Left hindlimb (tissue), 1 donor: ENCODE results near the gene XPA.
A peak's percentile ranks its signal among the peaks of the same experiment; 100 is the strongest.

Experiments
- DNase-seq: peaks from one replicate; pipeline ENCODE4 v3.0.0-alpha.2; 2018

XPA gene

GRCh38 chr9:97647996-97648395 lies 49.1 kb downstream of the XPA start:
- DNase-seq: no peak

DNA sequence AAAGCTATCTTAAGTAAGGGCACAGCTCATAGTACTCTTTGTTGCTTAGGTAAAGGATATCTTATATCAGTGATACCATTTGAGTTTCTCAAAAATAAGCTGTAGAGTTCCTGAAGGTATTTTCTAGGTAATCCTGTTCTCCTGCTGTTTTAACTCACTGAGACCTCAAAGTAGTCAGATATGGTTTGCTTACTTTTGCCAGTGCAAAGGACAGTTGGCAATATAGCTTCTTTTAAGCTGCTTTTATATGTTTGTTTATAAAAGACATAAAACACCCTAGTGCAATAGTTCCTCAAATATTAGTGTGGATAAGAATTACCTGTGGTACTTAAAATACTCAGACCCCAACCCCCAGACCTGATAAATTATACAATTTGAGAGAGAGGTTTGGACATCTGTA lies 51.4 kb downstream of the XPA start:
- no peak for DNase-seq

GRCh38 chr9:97640325-97640724 lies 56.8 kb downstream of the XPA start:
- DNase-seq: no peak

DNA sequence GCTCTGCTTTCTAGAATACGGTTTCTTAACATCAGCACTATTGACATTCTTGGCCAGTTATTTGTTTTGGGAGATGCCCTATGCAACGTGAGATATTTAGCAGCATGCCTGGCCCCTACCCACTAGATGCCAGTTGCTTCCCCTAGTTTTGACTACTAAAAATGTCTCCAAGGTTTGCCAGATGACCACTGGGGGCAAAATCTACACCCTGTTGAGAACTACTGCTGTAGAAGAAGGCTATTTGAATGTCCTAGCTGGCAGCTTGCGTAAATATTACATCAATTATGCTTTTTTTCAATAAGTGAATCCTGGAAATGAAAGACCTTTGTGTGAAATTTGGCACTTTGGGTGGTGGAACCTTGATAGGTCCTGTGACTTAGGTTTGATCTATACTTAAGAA lies 58.5 kb downstream of the XPA start:
- no peak for DNase-seq

DNA sequence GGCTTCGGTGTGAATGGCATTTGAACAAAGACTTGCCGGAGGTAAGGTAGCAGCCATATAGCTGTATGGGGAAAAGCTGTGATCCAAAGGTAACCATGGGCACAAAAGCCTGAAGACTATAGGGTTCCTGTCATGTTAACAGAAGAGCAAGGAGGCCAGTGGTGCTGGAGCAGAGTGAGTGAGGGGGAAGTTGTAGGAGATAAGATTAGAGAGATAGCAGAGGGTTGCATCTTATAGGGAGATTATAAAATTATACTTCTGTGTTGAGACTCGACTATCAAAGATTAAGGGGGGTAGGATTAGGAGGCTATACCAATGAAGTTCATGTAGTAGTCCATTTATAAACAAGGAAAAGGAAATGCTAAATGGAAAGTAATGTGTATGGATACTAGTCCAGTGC lies 60.2 kb downstream of the XPA start:
- no peak for DNase-seq

DNA sequence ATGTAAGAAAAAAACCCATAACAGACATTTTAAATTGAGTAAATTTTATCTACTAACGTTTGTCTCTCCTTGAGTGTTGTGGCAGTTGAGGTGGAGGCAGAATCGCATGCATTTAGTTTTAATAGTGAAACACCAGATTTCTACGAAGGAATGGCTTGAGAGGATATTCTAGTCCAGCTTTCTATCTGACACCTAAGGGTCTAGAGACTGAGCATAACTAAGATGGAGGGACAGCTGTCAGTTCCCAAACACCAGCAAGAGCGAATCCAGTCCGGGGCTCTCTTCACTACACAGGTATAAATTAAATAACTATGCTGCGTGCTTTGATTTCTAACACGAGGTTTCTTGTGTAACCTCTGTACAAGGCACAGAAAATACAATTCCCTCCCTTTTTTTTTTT lies 62.1 kb downstream of the XPA start:
- DNase-seq: no peak

DNA sequence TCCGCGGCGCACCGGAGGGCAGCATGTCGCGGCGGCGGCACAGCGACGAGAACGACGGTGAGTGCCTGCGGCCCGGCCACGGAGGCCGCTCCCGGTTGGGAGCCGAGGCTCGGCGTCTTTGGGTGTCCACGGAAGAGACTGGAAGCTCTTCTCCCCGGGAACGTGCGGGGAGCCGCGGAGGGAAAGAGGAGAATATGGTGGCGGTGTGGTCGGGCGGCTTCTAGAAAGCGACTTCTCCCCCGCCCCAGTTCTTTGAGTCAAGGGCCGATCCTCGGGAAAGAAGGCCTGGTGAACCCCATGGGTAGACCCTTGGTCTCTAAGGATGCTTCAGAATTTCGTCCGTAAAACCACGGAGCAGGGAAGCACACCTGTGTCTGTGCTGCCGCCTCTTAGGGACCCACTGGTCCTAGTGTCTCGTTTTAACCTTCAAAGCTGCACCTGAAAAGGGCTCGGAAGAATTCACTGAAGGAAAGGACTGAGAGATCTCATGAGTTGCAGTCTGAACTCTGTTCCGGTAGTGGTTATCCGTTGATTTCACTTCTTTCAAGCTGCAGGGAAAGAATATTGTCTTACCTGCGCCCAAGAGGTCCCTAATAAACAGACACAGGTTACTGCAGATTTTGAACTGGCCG lies 63.2 kb downstream of the XPA start:
- DNase-seq: no peak

DNA sequence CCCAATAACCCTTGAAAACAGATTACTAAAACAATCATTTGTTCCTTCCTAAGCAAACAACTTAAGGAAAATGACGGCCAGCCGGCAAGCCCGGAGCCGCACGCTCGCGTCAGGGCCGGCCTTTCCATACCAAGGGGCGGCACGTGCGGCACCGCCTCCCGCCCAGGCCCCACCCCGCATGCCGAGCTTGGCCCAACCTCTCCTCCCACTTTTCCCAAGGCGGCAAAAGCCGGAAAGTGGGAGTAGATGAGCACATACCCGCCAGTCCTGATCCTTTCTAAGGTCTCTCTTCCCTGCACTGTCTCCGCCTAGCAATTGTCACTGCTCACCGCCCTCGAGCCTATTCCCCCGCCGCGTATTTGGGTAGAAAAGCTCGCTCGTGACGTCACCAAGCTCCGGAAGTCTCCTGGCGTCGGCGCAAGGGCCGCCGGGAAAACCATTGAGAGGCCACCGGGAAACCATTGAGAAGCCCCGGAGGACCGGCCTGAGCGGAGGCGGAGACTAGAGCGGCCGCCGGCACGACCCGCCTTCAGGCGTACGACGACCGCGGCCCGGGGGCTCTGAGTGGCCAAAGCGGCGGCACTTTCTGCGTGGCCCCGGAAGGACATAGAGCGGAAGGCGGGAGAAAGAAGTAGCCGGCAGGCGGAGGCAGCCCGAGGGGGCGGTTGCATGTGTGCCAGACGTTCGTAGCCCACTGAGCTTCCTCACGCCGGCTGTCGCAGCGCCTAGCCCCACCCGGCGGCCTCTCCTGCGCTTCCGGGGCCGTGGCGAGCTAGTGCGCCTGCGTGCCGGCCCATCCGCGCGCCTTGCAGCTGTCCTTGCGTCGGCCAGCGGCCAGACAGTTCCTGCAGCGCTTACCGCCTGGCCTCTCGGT lies 63.9 kb downstream of the XPA start, which contains the start of the genes NCBP1 and TSTD2:
NCBP1 (plus strand) TSS at position 837 of the 874 bp plus-strand sequence. CDS start 61 bp downstream, outside the sequence.
TSTD2 (minus strand) TSS at position 384 of the 874 bp plus-strand sequence. CDS start 5,806 bp downstream, outside the sequence.
- peak; percentile 98 for DNase-seq

DNA sequence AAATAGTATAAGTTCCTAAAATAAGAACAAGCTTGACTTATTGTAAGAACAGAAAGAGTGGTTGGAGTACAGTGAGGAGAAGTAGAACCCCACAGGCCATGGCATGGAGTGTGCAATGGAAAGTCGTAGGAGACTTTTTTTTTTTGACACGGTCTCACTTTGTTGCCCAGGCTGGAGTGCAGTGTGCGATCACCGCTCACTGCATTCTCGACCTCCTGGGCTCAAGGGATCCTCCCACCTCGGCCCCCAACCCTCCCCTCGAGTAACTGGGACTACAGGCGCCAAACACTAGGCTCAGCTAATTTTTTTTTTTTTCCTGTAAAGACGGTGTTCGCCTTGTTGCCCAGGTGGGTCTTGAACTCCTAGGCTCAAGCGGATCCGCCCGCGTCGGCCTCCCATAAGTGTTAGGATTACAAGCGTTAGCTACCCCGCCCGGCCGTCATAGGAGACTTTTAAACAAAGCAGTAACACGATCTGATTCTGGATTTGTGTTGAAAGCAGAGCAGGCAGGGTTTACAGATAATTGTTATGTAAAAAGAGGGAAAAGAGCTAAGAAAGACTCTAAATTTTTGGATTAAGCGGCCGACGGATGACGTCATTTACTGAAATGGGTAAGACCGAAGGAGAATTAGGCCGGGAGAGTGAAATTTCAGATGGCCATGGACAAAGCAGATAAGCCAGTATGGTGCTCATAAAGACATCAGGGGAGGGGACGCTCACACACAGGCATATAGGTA lies 64.7 kb downstream of the XPA start:
- peak; percentile 61 for DNase-seq

DNA sequence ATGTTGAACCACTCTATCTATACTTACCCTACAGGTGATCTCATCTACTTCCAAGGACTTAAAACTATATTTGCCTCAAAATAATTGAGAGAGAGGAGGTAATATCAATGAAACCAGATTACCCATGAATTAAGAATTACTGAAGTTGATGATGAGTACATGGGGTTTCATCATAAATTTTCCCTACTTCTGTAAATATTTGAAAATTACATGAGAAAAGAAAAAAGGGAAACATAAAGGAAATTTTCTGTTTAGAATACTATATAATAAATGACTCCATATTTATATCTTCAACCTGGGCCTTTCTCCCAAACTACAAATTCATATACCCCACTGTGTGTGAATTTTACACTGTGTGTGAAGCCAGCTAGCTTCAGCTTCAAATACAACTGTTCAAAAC lies 66.5 kb downstream of the XPA start:
- no peak for DNase-seq

- no peak for DNase-seq
Measured at GRCh38 chr9:97629156-97629555, 68.0 kb downstream of the XPA start.

- no peak for DNase-seq
Measured at GRCh38 chr9:97628668-97629067, 68.5 kb downstream of the XPA start.

DNA sequence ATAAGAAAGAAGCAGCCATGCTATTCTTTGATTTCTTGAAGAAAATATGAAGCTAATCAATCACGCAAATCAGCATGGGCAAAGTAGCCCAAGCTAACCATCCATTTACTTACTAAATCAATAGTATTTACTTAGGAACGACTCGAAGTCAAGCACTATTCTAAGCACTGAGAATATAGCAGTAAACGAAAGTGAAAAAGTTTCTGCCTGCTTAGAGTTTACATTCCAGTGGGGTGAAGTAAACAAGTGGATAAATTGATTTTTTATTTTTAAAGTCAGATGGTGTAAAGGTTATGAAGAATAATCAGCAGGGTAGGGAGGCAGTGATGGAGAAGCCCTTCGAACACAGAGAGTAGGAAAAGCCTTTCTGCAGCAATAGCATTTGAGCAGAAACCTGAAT lies 69.5 kb downstream of the XPA start:
- DNase-seq: no peak

DNA sequence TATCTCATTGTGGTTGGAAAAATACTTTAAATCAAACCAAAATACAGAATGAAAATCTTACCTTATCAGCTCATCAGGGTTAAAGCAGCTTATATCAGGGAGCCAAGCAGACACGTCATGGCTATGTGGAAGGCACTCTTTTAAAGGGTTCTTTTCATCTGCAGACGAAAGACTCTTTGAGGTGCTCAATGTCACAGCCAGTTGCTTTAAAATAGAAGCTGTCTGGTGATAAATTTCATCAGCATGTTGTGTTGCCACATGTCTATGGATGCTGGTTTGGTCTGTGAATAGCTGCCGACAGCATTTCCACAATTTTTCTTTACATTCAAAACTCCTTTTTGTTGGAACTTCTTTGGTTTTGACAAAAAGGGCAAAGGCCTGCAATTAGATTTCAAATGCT lies 71.5 kb downstream of the XPA start:
- no peak for DNase-seq
